Measurements from ENCODE around the gene RNF166. TPM values are rescaled to one million over a fixed set of nuclear protein-coding genes. Genes with fewer than 3 reads are reported as not detected.

RNF166 gene
- total RNA-seq, 1 donor from 2014 or later = 26.5 TPM

DNA sequence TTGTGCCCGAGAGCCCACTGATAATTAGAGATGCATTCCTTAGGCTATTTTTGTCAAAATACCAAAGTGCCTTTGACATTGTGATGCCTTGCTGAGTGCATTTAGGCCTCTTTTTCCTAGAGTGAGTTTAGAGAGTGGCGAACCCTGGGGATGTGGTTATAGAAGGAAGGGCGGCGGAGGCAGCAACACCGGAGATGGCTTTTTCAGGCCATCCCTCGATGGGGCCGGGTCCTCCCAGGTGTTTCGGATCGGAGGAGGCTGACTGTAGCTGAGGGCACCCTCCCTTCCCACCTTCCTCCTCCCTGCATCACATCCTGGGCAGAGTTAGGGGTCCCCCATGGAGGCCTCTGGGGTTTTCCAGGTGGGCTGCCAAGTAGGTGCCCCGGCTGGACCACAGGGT lies 13.3 kb downstream of the RNF166 start:
- no peaks in the 10 kb centered on the region for H3K9me3 Mint-ChIP-seq (ENCODE audit: unreplicated experiment)
- H3K27me3 Mint-ChIP-seq (ENCODE audit: unreplicated experiment) = peaks cover 5% of the 10 kb centered on the region
- no peak overlapping the region for H3K4me3 Mint-ChIP-seq (ENCODE audit: unreplicated experiment)
- no peaks in the 10 kb centered on the region for H3K36me3 Mint-ChIP-seq (ENCODE audit: unreplicated experiment)
- no peak overlapping the region for H3K27ac Mint-ChIP-seq (ENCODE audit: unreplicated experiment)
- no peak for DNase-seq
- H3K4me1 Mint-ChIP-seq (ENCODE audit: low read depth, unreplicated experiment) = no peaks in the 10 kb centered on the region
- TF ChIP-seq, protein P1, sequence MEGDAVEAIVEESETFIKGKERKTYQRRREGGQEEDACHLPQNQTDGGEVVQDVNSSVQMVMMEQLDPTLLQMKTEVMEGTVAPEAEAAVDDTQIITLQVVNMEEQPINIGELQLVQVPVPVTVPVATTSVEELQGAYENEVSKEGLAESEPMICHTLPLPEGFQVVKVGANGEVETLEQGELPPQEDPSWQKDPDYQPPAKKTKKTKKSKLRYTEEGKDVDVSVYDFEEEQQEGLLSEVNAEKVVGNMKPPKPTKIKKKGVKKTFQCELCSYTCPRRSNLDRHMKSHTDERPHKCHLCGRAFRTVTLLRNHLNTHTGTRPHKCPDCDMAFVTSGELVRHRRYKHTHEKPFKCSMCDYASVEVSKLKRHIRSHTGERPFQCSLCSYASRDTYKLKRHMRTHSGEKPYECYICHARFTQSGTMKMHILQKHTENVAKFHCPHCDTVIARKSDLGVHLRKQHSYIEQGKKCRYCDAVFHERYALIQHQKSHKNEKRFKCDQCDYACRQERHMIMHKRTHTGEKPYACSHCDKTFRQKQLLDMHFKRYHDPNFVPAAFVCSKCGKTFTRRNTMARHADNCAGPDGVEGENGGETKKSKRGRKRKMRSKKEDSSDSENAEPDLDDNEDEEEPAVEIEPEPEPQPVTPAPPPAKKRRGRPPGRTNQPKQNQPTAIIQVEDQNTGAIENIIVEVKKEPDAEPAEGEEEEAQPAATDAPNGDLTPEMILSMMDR (IDR thresholded peaks at IDR 0.05; ENCODE audit: partially characterized antibody, unreplicated experiment) = no peak

DNA sequence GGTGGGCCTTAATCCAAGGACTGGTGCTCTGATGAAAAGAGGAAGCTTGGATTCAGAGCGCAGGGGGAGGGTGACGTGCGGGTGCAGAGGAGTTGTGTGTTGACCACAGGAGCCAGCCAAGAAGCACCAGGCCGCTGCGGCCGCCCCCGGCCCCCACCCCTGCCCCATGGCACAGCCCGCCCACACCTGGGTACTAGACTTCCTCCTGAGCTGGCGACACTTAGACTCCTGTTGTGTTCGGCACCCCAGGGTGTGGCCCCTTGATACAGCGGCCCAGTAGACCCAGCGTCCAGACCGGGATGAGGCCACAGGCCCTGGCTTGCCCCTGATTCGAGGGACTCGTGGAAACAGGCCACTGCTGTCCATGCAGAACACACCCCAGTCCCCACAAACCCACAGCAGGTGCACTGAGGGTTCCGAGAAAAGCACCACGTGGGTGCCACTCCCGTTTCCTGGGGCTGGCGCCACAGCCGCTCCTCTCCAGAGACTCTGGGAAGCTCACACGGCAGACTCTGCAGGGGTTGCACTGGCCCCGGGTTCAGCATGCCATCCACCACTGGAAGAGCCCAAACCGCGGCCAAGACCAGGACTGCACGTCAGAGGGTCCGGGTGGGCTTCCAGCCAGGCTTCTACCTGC lies 14.2 kb downstream of the RNF166 start:
- Mint-ChIP-seq H3K9me3 (ENCODE audit: unreplicated experiment) (no peaks in the 10 kb centered on the region), H3K4me3 (ENCODE audit: unreplicated experiment) (no peak overlapping the region), H3K27ac (ENCODE audit: unreplicated experiment) (no peak overlapping the region), H3K36me3 (ENCODE audit: unreplicated experiment) (no peaks in the 10 kb centered on the region), H3K27me3 (ENCODE audit: unreplicated experiment) (peaks cover 5% of the 10 kb centered on the region), H3K4me1 (ENCODE audit: low read depth, unreplicated experiment) (no peaks in the 10 kb centered on the region)
- DNase-seq = no peak
- TF ChIP-seq, protein P1 (IDR thresholded peaks at IDR 0.05; ENCODE audit: partially characterized antibody, unreplicated experiment) = no peak

DNA sequence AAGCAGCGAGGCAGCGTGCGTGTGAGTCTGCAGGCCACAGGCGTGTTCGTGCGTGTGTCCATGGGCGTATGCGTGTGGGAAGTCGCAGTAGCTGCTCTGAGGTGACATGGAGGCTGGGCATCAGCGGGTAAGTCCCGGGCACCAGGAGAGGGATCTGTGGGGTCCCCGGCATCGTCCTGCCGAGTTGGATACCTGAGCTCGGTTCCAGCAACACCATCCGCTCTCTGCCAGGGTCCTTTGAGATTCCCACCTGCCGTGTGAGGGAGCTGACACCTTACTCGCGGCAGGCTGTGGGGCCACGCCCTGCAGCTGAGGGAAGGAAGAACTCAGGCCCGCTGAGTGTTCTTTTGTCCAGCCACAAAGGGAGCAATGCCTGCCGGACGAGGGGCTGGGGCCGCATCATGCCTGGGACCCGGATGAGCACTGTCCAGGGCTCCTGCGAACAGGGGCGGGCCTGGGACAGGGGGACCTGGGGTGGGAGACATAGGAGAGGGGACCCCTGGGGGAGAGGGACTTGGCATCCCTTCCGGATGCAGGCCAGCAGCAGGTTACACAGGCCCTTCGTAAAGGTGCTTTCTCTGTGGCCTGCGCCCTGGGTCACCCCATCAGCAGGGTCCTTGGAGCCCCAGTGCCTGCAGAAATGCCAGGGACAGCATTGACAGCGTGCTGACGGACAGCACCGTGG lies 14.9 kb downstream of the RNF166 start:
- Mint-ChIP-seq H3K9me3 (ENCODE audit: unreplicated experiment) (no peaks in the 10 kb centered on the region), H3K4me3 (ENCODE audit: unreplicated experiment) (no peak overlapping the region), H3K36me3 (ENCODE audit: unreplicated experiment) (no peaks in the 10 kb centered on the region), H3K4me1 (ENCODE audit: low read depth, unreplicated experiment) (no peaks in the 10 kb centered on the region), H3K27ac (ENCODE audit: unreplicated experiment) (no peak overlapping the region), H3K27me3 (ENCODE audit: unreplicated experiment) (peaks cover 5% of the 10 kb centered on the region)
- TF ChIP-seq, protein P1 (IDR thresholded peaks at IDR 0.05; ENCODE audit: partially characterized antibody, unreplicated experiment) = no peak
- no peak for DNase-seq

DNA sequence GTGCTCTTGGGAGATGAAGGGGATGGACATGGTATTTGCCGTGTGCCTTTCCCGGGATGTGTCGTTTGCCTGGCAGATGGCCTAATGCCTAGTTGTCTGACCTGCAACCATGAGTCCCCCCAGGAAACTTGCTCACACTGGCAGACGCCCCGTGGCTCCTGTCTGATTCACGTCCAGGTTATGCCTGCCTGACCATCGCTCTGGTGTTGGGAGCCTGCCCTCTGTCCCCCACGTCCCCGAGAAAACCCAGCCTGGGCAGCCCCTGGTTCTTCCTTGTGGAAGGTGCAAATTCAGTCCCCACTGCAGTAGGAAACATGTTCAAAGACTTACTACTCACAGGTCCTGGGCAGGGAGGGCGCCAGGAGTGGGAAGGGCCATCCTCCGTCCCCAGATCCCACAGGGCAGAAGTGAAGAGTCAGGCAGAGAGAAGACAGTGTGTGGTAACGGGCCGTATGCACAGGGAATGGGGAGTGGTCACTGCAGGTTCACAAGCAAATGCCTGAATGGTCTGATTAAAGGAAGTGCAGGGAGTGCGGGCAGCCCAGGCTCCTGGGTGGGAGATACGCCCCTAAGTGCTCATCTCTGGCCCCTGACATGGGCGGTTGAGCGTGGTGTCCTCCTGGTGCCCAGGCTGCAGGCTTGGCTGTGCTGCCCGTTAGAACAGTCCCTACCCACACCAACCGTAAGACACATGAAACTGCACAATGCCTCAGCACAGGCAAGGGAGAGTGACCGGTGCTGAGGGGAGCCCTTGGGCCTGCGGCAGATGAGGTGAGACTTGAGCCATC lies 15.7 kb downstream of the RNF166 start:
- H3K36me3 Mint-ChIP-seq (ENCODE audit: unreplicated experiment) = no peaks in the 10 kb centered on the region
- H3K4me1 Mint-ChIP-seq (ENCODE audit: low read depth, unreplicated experiment) = no peaks in the 10 kb centered on the region
- H3K9me3 Mint-ChIP-seq (ENCODE audit: unreplicated experiment) = no peaks in the 10 kb centered on the region
- TF ChIP-seq, protein P1 (IDR thresholded peaks at IDR 0.05; ENCODE audit: partially characterized antibody, unreplicated experiment) = no peak
- no peak for DNase-seq
- H3K4me3 Mint-ChIP-seq (ENCODE audit: unreplicated experiment) = no peak overlapping the region
- no peak overlapping the region for H3K27ac Mint-ChIP-seq (ENCODE audit: unreplicated experiment)
- peaks cover 5% of the 10 kb centered on the region for H3K27me3 Mint-ChIP-seq (ENCODE audit: unreplicated experiment)
